Upper lobe of right lung (tissue), 1 donor: ENCODE data around the gene EGLN2. TPM values are rescaled to one million over a fixed set of nuclear protein-coding genes. Genes with fewer than 3 reads are reported as not detected.
A peak's percentile ranks its signal among the peaks of the same experiment; 100 is the strongest.

Experiments used
- ATAC-seq: fragments of 200-7000 bp; cut with Tn5 transposase; one replicate; pipeline ENCODE4 v1.9.1; 2020; ENCODE audit warnings: mild to moderate bottlenecking, moderate library complexity
- DNase-seq: peaks from one replicate; pipeline ENCODE4 v3.0.0-alpha.2; 2020
- H3K27ac ChIP-seq: fragments of 200-600 bp; one replicate; pipeline ENCODE4 v1.8.0; 2022
- H3K27me3 ChIP-seq: fragments of 200-600 bp; one replicate; pipeline ENCODE4 v1.8.0; 2022; ENCODE audit warnings: mild to moderate bottlenecking
- H3K36me3 ChIP-seq: fragments of 200-600 bp; one replicate; pipeline ENCODE4 v1.8.0; 2022
- H3K4me1 ChIP-seq: fragments of 200-600 bp; one replicate; pipeline ENCODE4 v1.8.0; 2022
- H3K4me3 ChIP-seq: fragments of 200-600 bp; one replicate; pipeline ENCODE4 v1.8.0; 2022; ENCODE audit warnings: mild to moderate bottlenecking
- H3K9me3 ChIP-seq: fragments of 200-600 bp; one replicate; pipeline ENCODE4 v1.8.0; 2022
- CTCF ChIP-seq: fragments of 200-600 bp; IDR thresholded peaks from one replicate; pipeline ENCODE4 v1.8.0; 2022; ENCODE audit warnings: antibody characterized with exemption
- intact Hi-C: fragments of 100-400 bp; cut with DNase I; formaldehyde crosslinking; loops from one replicate; pipeline ENCODE4 v1.11.0; 2022
- total RNA-seq: library from RNA; stranded (reverse); fragmentation: NEBNext Ultra II Directional; extraction: Animal tissue kit (Norgen Biotek cat#: 25700); gene quantifications from one replicate; pipeline ENCODE4 v1.2.1, GENCODE V29; 2021
- donor health status: DM: no; HTN: yes; CAD: no; lungs with severe emphysema.

Gene EGLN2
- total RNA-seq, 1 donor from 2014 or later: 173 TPM

GRCh38 chr19:40774916-40775631 lies 23.9 kb upstream of the EGLN2 start, which contains the start of gene MIA:
Gene MIA, plus strand, starts transcription at chr19:40775521. Its CDS starts 22 bp downstream, at chr19:40775543.
- H3K27ac ChIP-seq: peak within 1 kb of the TSS; percentile 97
- DNase-seq (no peak), ATAC-seq (no peak)
- TF ChIP-seq CTCF: no peak
- H3K4me1 ChIP-seq: peaks cover 14% of the 10 kb centered on the region
- no peak within 1 kb of the TSS for H3K4me3 ChIP-seq
- intact Hi-C loops: no loop called here
- H3K9me3 ChIP-seq: no peaks in the 10 kb centered on the region
- no peaks in the 10 kb centered on the region for H3K36me3 ChIP-seq
- no peaks in the 10 kb centered on the region for H3K27me3 ChIP-seq

- no peak for DNase-seq
- Histone ChIP-seq H3K36me3 (no peaks in the 10 kb centered on the region), H3K4me3 (no peak overlapping the region), H3K27me3 (no peaks in the 10 kb centered on the region), H3K9me3 (no peaks in the 10 kb centered on the region), H3K27ac (no peak overlapping the region), H3K4me1 (peaks cover 14% of the 10 kb centered on the region)
- no peak for ATAC-seq
- TF ChIP-seq CTCF: no peak
- intact Hi-C loops: no loop called here
Measured at GRCh38 chr19:40775632-40776022, 23.4 kb upstream of the EGLN2 start.

GRCh38 chr19:40776364-40776763 lies 22.6 kb upstream of the EGLN2 start:
- ATAC-seq (no peak), DNase-seq (no peak)
- no peaks in the 10 kb centered on the region for H3K27me3 ChIP-seq
- H3K27ac ChIP-seq: peak overlapping the region; percentile 97
- peaks cover 14% of the 10 kb centered on the region for H3K4me1 ChIP-seq
- intact Hi-C loops: no loop called here
- H3K36me3 ChIP-seq: no peaks in the 10 kb centered on the region
- H3K4me3 ChIP-seq: no peak overlapping the region
- TF ChIP-seq CTCF: no peak
- no peaks in the 10 kb centered on the region for H3K9me3 ChIP-seq

GRCh38 chr19:40776932-40777644 lies 21.9 kb upstream of the EGLN2 start:
- Histone ChIP-seq H3K27ac (peak overlapping the region; percentile 97), H3K4me3 (peak overlapping the region; percentile 81), H3K27me3 (no peaks in the 10 kb centered on the region), H3K9me3 (no peaks in the 10 kb centered on the region), H3K4me1 (peaks cover 14% of the 10 kb centered on the region), H3K36me3 (no peaks in the 10 kb centered on the region)
- peak; percentile 89 for DNase-seq
- intact Hi-C loops: no loop called here
- no peak for TF ChIP-seq CTCF
- peak; percentile 75 for ATAC-seq

- intact Hi-C loops: no loop called here
- Histone ChIP-seq H3K4me3 (peak overlapping the region; percentile 81), H3K36me3 (no peaks in the 10 kb centered on the region), H3K27ac (peak overlapping the region; percentile 97), H3K4me1 (peaks cover 14% of the 10 kb centered on the region), H3K27me3 (no peaks in the 10 kb centered on the region), H3K9me3 (no peaks in the 10 kb centered on the region)
- TF ChIP-seq CTCF: no peak
- DNase-seq (no peak), ATAC-seq (no peak)
Measured at GRCh38 chr19:40777645-40777936, 21.4 kb upstream of the EGLN2 start.
